A549 (cell line): ENCODE measurements around the gene MLLT3.

ENCODE experiments used
- BHLHE40 ChIP-seq: IDR thresholded peaks from 2 replicates; pipeline ENCODE4 v1.6.1; 2012; ENCODE audit warnings: low read depth, low read length, inconsistent platforms
- CHD2 ChIP-seq: fragments of 150-350 bp; IDR thresholded peaks from 2 replicates; pipeline ENCODE4 v1.6.1; 2014; ENCODE audit warnings: low read length; ENCODE audit not compliant: partially characterized antibody
- EP300 ChIP-seq, 2 experiments: fragments of >200 bp; sonication (Bioruptor Twin); formaldehyde crosslinking; IDR thresholded peaks; 2 replicates in 1 of 2; 3 replicates in 1 of 2; pipeline ENCODE4 v1.6.1; 2016 to 2017
- ESRRA ChIP-seq: fragments of 150-350 bp; IDR thresholded peaks from 2 replicates; pipeline ENCODE4 v1.6.1; 2014; ENCODE audit warnings: mild to moderate bottlenecking, low read length, borderline replicate concordance
- FOSL2 ChIP-seq, 2 experiments: fragments of 450-650 bp in 1 of 2; fragments of >200 bp in 1 of 2; sonication (Bioruptor Twin) in 1 of 2; formaldehyde crosslinking; IDR thresholded peaks; 2 replicates each; pipeline versions ENCODE4 v1.5.0 to v1.6.1; 2016 to 2020; ENCODE audit warnings: mild to moderate bottlenecking in 1 of 2, moderate library complexity in 1 of 2
- HEYL ChIP-seq: fragments of 250-450 bp; sonication (Bioruptor Pico); IDR thresholded peaks from 2 replicates; pipeline ENCODE4 v1.8.0; 2021; ENCODE audit warnings: mild to moderate bottlenecking, moderate library complexity
- HOXA7 ChIP-seq: fragments of 250-450 bp; sonication (Bioruptor Pico); IDR thresholded peaks from 2 replicates; pipeline ENCODE4 v1.5.0; 2020; ENCODE audit warnings: mild to moderate bottlenecking, moderate library complexity
- HOXB5 ChIP-seq: fragments of 250-450 bp; sonication (Bioruptor Pico); IDR thresholded peaks from 2 replicates; pipeline ENCODE4 v1.5.0; 2020; ENCODE audit warnings: mild to moderate bottlenecking, moderate library complexity
- RAD21 ChIP-seq, 2 experiments: fragments of >200 bp in 1 of 2; sonication (Bioruptor Twin) in 1 of 2; formaldehyde crosslinking in 1 of 2; IDR thresholded peaks in 1 of 2; conservative IDR thresholded peaks in 1 of 2; 2 replicates in 1 of 2; 3 replicates in 1 of 2; pipeline ENCODE4 v1.6.1; 2012 to 2018; ENCODE audit warnings: inconsistent platforms in 1 of 2
- TF ChIP-seq, protein P1 (sequence below): fragments of >200 bp; sonication (Bioruptor Twin); formaldehyde crosslinking; IDR thresholded peaks from 3 replicates; pipeline ENCODE4 v1.5.1; 2016

DNA sequence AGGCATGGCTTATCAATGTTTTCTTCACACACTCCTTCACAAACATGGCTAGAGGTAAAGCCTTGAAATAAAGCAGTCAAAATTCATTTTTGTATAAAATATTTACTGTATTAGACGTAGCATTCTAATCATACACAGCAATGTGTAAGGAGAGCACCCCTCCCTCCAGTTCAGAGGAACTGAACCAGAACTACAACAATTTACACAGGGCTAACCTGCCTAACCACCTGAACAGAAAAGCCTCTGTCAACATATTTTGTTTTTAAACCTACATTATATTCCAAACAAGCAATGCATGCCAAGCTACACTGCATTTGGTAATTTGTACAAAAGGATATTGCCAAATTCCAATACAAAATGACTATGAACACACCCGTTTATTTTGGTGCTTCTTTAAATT, 41.6 kb downstream of the MLLT3 start:
- TF ChIP-seq, protein P1, sequence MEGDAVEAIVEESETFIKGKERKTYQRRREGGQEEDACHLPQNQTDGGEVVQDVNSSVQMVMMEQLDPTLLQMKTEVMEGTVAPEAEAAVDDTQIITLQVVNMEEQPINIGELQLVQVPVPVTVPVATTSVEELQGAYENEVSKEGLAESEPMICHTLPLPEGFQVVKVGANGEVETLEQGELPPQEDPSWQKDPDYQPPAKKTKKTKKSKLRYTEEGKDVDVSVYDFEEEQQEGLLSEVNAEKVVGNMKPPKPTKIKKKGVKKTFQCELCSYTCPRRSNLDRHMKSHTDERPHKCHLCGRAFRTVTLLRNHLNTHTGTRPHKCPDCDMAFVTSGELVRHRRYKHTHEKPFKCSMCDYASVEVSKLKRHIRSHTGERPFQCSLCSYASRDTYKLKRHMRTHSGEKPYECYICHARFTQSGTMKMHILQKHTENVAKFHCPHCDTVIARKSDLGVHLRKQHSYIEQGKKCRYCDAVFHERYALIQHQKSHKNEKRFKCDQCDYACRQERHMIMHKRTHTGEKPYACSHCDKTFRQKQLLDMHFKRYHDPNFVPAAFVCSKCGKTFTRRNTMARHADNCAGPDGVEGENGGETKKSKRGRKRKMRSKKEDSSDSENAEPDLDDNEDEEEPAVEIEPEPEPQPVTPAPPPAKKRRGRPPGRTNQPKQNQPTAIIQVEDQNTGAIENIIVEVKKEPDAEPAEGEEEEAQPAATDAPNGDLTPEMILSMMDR, result no peak
- TF ChIP-seq RAD21 (conservative IDR thresholded peaks at IDR 0.05 in 1 of 2, IDR thresholded peaks at IDR 0.05 in 1 of 2) (no peak), HEYL (CRISPR knock-in tag) (no peak), EP300 (IDR thresholded peaks at IDR 0.05) (no peak), BHLHE40 (no peak), FOSL2 (IDR thresholded peaks at IDR 0.05) (no peak), FOSL2 (CRISPR knock-in tag; IDR thresholded peaks at IDR 0.05) (no peak), ESRRA (no peak), CHD2 (no peak), HOXB5 (CRISPR knock-in tag) (no peak), HOXA7 (no peak)
